Rectal smooth muscle tissue (tissue), 1 donor: ENCODE measurements around the gene MUC2.

Experiments used
- H3K27ac ChIP-seq: one replicate; pipeline ENCODE4 v1.7.0; 2013; ENCODE audit warnings: low read depth, low read length, inconsistent platforms
- H3K27me3 ChIP-seq: one replicate; pipeline ENCODE4 v1.7.0; 2013; ENCODE audit warnings: low read length; ENCODE audit not compliant: control insufficient read depth, insufficient read depth
- H3K36me3 ChIP-seq: one replicate; pipeline ENCODE4 v1.7.0; 2013; ENCODE audit warnings: low read length; ENCODE audit not compliant: control insufficient read depth, insufficient read depth
- H3K4me1 ChIP-seq: one replicate; pipeline ENCODE4 v1.7.0; 2013; ENCODE audit warnings: low read length; ENCODE audit not compliant: control insufficient read depth, insufficient read depth
- H3K4me3 ChIP-seq: one replicate; pipeline ENCODE4 v1.7.0; 2013; ENCODE audit warnings: low read length
- H3K9ac ChIP-seq: one replicate; pipeline ENCODE4 v1.7.0; 2013; ENCODE audit warnings: low read length

The MUC2 gene

DNA sequence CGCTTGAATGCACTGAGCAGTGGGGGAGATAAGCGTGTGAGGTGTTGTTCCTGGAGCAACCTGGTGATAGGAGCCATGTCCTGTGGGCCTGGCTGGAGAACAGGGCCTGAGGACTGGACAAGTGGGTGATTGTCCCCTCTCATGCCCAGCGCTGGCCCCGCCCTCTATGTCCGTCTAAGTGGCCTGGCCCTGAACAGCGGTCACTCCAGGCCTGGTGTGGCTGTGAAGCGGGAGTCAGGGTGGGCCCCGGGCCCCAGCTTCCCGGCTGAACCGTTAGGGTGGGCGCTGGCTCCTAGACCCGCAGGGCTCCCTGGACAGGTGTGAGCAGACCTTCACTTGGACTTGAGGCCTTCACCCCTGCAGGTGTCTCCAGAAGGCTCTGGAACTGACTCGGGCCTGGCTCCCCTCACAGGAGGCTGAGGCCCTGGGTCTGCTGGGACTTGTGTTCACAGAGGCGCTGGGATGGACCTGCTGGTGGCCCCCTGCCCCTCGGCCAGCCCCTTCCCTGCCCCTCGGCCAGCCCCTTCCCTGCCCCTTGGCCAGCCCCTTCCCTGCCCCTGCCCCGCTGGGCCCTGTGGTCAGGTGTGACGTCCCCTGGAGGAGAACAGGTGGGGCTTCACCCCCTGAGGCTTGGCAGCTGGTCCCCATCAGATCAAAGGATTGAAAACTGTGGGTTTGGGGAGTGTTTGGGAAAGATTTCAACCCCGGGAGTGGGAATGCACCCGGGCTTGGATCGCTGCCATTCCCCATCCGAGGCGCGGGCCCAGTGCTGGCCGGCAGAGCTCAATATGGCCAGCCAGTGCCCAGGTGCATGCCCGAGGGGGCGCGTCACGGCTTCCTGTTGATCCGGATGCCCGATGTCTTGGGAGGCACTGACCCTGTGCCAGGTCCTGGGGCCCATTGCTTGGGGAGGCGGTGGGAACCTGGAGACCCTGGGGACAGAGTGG lies 34.9 kb upstream of the MUC2 start:
- Histone ChIP-seq H3K4me3 (no peak overlapping the region), H3K27me3 (peaks cover 3% of the 10 kb centered on the region), H3K36me3 (no peaks in the 10 kb centered on the region), H3K27ac (no peak overlapping the region), H3K9ac (no peak overlapping the region), H3K4me1 (no peaks in the 10 kb centered on the region)

DNA sequence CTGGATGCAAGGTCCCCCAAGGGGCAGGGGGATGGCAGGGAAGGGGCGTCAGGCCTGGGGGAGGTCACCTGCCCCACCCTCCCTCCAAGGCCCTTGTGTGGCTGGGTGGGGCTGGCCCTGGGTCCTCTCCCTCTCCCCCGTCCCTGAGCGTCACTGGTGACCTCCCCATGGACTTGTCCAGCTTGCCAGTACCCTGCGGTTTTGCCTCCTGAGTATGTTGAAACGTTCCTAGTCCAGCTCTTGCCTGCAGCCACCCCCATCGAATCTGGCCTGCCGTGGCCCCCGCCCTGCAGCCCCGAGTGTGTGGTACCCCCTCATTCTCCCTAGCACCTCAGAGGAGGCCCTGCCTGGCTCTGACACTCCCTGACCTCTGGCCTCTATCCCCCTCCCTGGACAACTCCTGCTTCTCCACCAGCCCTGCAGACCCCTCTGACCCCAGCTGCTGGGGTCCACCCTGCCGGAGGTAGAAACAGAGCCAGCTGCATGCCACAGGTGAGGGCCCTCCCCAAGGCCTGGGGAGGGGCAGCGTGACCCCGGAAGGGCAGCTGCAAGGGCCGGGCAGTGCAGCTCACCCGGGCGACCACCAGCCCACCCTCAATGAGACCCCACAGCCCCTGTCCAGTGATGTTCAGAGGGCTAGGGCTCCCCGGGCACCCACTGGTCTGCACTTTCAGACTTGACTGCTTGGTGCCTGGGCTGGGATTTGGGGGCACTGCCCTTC lies 34.1 kb upstream of the MUC2 start:
- no peaks in the 10 kb centered on the region for H3K4me1 ChIP-seq
- H3K27me3 ChIP-seq, result peaks cover 3% of the 10 kb centered on the region
- no peak overlapping the region for H3K27ac ChIP-seq

DNA sequence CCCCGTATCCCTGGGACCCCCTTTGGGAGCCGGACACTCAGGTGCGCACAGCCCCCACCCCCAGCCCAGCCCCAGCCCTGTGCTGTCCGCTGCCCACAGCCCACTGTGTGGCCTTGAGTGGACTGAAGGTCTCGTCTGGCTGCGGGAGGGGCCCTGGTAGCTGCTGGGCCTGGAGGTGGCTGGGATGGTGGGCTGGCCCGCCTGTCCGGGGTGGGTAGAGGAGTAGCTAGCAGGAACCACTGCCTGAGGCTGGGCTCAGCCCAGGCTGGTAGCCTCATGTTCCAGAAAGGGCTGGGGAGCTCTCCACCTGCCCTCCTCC lies 33.6 kb upstream of the MUC2 start:
- no peak overlapping the region for H3K9ac ChIP-seq
- no peak overlapping the region for H3K4me3 ChIP-seq
- no peaks in the 10 kb centered on the region for H3K4me1 ChIP-seq
- no peaks in the 10 kb centered on the region for H3K36me3 ChIP-seq
- H3K27me3 ChIP-seq, result peaks cover 3% of the 10 kb centered on the region
- no peak overlapping the region for H3K27ac ChIP-seq

More for the DNA sequence above, 34.1 kb upstream of the MUC2 start:
- Histone ChIP-seq H3K9ac (no peak overlapping the region), H3K36me3 (no peaks in the 10 kb centered on the region), H3K4me3 (no peak overlapping the region)

DNA sequence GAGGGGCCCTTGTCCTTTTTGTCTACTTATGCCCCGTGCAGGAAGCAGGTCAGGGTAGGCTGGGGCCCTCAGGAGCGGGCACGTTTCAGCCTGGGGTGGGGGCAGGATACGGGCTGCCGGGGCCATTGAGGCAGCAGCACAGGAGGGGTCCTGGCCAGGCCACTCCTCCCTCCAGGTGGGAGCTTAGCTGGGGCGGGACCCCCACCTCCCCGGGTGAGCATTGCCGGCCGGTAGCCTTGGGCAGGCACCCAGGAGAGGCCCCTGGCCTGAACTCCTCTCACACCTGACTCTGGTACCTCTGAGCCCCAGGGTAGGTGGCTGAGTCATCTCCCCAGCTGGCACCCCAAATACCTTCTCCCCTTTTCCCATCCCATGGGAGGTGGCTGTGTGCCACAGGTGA lies 33.2 kb upstream of the MUC2 start:
- Histone ChIP-seq H3K27ac (no peak overlapping the region), H3K27me3 (peaks cover 3% of the 10 kb centered on the region), H3K4me1 (no peaks in the 10 kb centered on the region), H3K36me3 (no peaks in the 10 kb centered on the region), H3K9ac (no peak overlapping the region), H3K4me3 (no peak overlapping the region)

DNA sequence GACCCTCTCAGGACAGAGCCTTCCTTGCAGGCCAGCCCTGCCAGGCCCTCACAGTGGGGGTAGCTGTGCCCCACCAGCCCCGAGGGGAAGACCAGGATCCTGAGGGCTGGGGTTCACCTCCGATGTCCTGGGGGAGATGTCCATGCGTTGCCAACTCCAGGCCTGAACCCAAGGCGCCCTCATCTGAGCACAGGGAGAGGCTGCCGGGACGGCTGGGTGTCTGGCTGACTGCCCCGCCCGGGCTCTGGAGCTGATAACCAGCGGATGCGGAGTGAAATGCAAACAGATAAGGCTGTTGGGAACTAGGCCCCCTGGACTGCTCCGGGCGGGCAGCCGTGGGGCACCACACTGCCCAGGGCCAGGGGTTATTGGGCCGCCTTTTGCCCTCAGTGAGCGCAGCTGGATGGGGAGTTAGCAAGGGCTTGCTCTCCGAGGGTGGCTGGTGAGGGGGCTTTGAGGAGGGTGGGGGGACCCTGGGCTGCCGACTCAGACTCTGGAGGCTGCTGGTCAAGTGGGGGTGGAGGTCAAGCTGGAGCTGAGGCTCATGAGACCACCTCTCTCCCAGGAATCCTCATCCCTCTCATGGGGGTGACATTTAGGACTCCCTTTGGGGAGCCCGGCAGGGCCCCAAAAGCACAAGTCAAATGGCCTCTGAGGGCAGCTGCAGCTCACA lies 32.6 kb upstream of the MUC2 start:
- H3K4me3 ChIP-seq, result no peak overlapping the region
- no peak overlapping the region for H3K9ac ChIP-seq
- H3K27me3 ChIP-seq, result peaks cover 3% of the 10 kb centered on the region
- no peak overlapping the region for H3K27ac ChIP-seq
- H3K36me3 ChIP-seq, result no peaks in the 10 kb centered on the region
- no peaks in the 10 kb centered on the region for H3K4me1 ChIP-seq

DNA sequence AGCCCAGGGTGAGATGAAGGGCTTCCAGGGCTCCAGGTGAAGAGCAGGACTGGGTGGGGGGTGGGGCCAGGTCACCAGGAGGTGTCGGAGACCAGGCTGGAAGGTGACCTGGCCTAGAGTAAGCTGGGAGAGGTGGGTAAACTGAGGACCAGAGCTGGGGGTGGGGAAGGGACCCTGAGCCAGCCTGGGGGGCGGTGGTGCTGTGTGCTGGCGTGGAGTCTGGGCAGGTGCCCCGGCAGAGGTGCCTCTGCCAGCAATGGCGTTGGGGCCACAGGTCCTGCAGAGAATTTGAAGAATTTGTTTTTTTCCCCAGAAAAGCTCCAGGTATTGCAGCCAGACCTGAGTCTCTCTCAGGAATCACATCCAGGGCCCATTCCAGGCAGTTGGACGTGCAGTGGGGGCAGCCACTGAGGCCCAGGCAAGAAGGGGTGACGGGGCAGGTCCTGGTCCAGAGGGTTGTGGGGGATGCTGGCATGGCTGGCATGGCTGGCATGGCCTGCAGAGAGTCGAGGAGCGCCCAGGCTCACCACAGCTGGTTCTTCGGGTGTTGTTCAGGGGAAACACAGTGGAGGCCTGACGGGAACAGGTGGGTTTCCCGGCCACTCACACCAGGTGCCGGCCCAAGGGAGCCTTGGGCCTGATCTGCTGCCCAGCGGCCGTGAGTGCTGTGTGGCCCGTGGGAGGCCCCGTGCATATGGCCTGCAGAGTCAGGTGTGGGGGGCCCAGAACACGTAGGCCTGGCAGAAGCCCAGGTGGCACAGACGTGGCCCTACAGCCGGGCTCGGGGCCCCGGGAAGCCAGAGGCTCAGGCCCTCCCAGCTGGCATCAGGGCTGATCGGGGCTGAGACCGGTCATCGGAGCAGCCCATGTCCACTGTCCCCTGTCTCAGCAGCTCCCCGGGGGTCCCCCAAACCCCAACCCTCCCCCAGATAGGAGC lies 31.8 kb upstream of the MUC2 start:
- H3K36me3 ChIP-seq, result no peaks in the 10 kb centered on the region
- H3K4me1 ChIP-seq, result no peaks in the 10 kb centered on the region
- H3K9ac ChIP-seq, result no peak overlapping the region
- H3K4me3 ChIP-seq, result no peak overlapping the region
- H3K27ac ChIP-seq, result no peak overlapping the region
- peaks cover 3% of the 10 kb centered on the region for H3K27me3 ChIP-seq

DNA sequence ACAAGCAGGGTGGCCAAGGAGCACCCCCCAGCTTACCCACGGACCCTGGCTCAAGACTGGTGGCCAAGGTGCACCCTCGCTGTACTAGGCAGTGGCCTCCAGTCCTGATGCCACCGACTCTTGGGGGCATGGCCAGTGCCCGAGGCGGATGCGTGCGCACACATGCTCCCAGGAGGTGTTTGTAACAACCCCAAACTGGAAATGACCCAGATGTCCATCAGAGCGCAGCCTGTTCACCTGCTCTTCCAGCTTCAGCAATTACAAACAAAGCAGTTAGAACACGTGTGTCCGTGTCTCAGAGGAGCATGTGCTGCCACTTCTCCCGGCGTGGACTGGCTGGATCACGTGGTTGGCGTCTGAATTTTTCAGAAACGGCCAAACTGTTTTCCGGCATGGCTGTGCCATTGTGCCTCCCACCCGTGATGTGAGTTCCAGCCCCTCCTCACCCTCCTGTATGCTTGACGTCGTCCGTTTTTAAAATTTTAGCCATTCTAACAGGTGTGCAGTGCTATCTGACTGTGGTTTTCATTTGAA lies 31.0 kb upstream of the MUC2 start:
- Histone ChIP-seq H3K36me3 (no peaks in the 10 kb centered on the region), H3K4me3 (no peak overlapping the region), H3K9ac (no peak overlapping the region), H3K27ac (no peak overlapping the region), H3K27me3 (peaks cover 7% of the 10 kb centered on the region), H3K4me1 (no peaks in the 10 kb centered on the region)

DNA sequence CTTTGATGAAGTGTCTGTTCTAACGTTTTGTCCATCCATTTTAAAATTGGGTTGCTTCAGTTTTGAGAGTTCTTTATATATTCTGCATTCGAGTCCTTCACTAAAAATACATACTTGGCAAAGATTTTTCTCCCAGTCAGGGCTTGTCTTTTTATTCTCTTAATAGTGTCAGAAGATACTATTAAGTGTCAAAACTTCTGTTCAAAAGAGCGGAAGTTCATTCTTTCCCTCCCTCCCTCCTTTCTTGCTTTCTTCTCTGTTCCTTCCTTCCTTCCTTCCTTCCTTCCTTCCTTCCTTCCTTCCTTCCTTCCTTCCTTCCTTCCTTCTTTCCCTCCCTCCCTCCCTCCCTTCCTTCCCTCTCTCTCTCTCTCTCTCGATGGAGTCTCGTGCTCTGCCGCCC lies 30.5 kb upstream of the MUC2 start:
- Histone ChIP-seq H3K27me3 (peaks cover 7% of the 10 kb centered on the region), H3K36me3 (no peaks in the 10 kb centered on the region), H3K27ac (no peak overlapping the region), H3K4me3 (no peak overlapping the region), H3K4me1 (no peaks in the 10 kb centered on the region), H3K9ac (no peak overlapping the region)

DNA sequence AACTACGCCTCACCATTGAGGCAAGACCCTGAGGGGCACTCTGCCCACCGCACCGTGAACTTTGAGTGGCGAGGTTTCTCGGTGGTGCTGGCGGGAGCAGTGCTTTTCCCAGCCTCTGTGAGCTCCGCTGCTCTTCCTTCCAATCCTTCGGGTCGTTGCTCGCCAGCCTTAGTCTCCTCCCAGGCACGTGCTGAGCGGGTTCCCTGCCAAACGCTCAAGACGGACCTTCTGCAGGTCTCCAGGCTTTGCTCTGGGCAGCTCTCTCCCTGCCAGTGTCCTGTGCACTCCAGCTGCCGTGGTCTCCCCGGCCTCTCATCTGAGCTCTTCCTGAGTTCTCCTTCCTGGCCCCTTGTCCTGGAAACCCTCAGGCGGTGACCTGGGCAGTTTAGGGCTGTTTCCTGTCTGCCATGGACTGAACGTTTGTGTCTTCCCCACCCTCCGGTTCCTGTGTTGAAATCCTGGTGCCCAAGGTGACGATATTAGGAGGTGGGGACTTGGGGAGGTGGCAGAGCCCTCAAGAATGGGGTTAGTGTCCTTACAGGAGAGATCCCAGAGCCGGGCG lies 27.0 kb upstream of the MUC2 start:
- H3K27me3 ChIP-seq, result peaks cover 13% of the 10 kb centered on the region
- no peak overlapping the region for H3K4me3 ChIP-seq
- no peak overlapping the region for H3K27ac ChIP-seq
- no peaks in the 10 kb centered on the region for H3K36me3 ChIP-seq
- H3K4me1 ChIP-seq, result no peaks in the 10 kb centered on the region
- no peak overlapping the region for H3K9ac ChIP-seq

DNA sequence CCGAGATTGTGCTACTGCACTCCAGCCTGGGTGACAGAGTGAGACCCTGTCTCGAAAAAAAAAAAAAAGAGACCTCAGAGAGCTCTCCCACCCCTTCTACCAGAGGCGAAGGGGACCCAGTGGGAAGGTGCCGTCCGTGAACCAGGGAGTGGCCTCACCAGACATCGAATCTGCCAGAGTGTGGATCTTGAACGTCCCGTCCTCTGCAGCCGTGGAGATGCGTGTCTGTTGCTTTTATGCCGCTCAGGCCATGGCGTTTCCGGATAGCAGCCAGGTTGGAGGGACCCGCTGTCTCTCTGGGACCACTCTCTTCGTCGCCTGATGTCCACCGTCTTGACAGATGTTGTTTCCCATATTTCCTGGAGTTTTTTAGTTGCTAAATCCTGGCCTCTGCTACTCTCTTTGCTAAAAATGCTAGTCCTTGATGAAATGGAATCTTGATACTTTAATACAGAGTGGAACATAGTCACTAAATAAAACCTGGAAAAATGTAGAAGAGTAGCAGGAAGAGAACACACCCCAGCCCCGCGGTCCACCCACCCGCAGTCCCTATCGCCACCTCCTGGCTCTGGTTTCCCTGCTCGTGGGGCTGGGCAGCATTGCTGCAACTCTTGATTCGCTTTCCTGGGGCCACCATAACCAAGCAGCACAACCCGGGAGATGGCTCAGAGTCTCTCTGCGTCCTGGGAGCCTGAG lies 26.2 kb upstream of the MUC2 start:
- Histone ChIP-seq H3K27me3 (peaks cover 13% of the 10 kb centered on the region), H3K4me3 (no peak overlapping the region), H3K36me3 (no peaks in the 10 kb centered on the region), H3K9ac (no peak overlapping the region), H3K4me1 (no peaks in the 10 kb centered on the region), H3K27ac (no peak overlapping the region)

DNA sequence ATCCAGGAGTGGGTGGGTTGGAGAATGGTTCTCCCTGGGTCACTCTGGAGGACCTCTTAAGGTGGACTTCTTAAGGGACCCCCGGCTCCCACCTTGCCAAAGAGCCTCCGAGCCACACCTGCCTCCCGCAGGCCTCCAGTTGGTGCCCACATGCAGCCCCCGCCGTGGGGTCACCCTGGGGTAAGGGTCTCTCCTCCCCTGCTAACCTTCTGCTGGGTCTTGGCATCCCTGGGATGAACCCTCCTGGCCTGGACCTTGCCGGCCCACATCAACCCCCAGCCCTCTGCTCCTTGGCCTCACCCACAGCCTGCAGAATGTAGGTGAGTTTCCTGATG lies 25.6 kb upstream of the MUC2 start:
- H3K4me1 ChIP-seq, result no peaks in the 10 kb centered on the region
- H3K36me3 ChIP-seq, result no peaks in the 10 kb centered on the region
- no peak overlapping the region for H3K27ac ChIP-seq
- H3K9ac ChIP-seq, result no peak overlapping the region
- H3K27me3 ChIP-seq, result peaks cover 13% of the 10 kb centered on the region
- no peak overlapping the region for H3K4me3 ChIP-seq
